Sigmoid colon (tissue), 7 donors: Measurements from ENCODE around the gene GUCA2B. TPM values are rescaled to one million over a fixed set of nuclear protein-coding genes. Genes with fewer than 3 reads are reported as not detected.

Experiments used
- DNase-seq: peaks from one replicate; pipeline ENCODE4 v3.0.0-alpha.2; 2019
- H3K27ac ChIP-seq, 4 donors: fragments of 200-600 bp; sonication (generic); one replicate each; pipeline ENCODE4 v1.5.1; 2016 to 2019; ENCODE audit warnings: mild to moderate bottlenecking in 1 of 4
- H3K27me3 ChIP-seq, 3 donors: fragments of 200-600 bp; sonication (generic); one replicate each; pipeline ENCODE4 v1.5.1; 2019; ENCODE audit warnings: mild to moderate bottlenecking in 1 of 3
- H3K36me3 ChIP-seq, 4 donors: fragments of 200-600 bp; sonication (generic); one replicate each; pipeline ENCODE4 v1.5.1; 2016 to 2019
- H3K4me1 ChIP-seq, 4 donors: fragments of 200-600 bp; sonication (generic); one replicate each; pipeline ENCODE4 v1.5.1; 2017 to 2019
- H3K4me3 ChIP-seq, 4 donors: fragments of 200-600 bp; sonication (generic); one replicate each; pipeline ENCODE4 v1.5.1; 2017 to 2019; ENCODE audit warnings: mild to moderate bottlenecking in 2 of 4, moderate library complexity in 1 of 4
- H3K9me3 ChIP-seq, 4 donors: fragments of 200-600 bp in 3 of 4; sonication (generic) in 3 of 4; one replicate each; pipeline versions ENCODE4 v1.5.1 to v1.6.1; 2013 to 2019
- EP300 ChIP-seq, 4 donors: sonication (generic); formaldehyde crosslinking; IDR thresholded peaks; one replicate each; pipeline ENCODE4 v1.6.1; 2017; ENCODE audit warnings: antibody characterized with exemption in 4 of 4
- POLR2A ChIP-seq, 2 donors: fragments of 450-650 bp; IDR thresholded peaks; one replicate each; pipeline ENCODE4 v1.6.1; 2016; ENCODE audit warnings: antibody characterized with exemption in 2 of 2, mild to moderate bottlenecking in 2 of 2, moderate library complexity in 2 of 2
- POLR2AphosphoS5 ChIP-seq, 4 donors: sonication (generic); formaldehyde crosslinking; IDR thresholded peaks; one replicate each; pipeline ENCODE4 v1.6.1; 2017; ENCODE audit warnings: antibody characterized with exemption in 4 of 4
- WGBS, 2 donors: extraction: QIAGEN DNeasy Blood & Tissue Kit; methylation state at CpG; one replicate each; pipeline ENCODE4 v1.1.7; 2013; 5-methylcytosine and 5-hydroxymethylcytosine counted together
- intact Hi-C: fragments of 100-400 bp; cut with DNase I; formaldehyde crosslinking; loops from one replicate; pipeline ENCODE4 v1.15.1; 2023
- polyA plus RNA-seq, 3 donors: library from polyadenylated mRNA; stranded (reverse); fragments of 200-250 nt; gene quantifications; one replicate each; pipeline ENCODE4 v1.2.3, GENCODE V29; 2013
- total RNA-seq, 4 donors: library from RNA; depleted of rRNA; stranded (reverse); fragments of >200 nt; gene quantifications; one replicate each; pipeline ENCODE4 v1.1.0, GENCODE V29; 2016
- TF ChIP-seq, protein P1 (sequence below), 4 experiments: fragments of 450-650 bp in 3 of 4; fragments of 200-600 bp in 1 of 4; IDR thresholded peaks; one replicate each; pipeline ENCODE4 v1.5.1; 2016 to 2019; ENCODE audit warnings: antibody characterized with exemption in 4 of 4, mild to moderate bottlenecking in 3 of 4, moderate library complexity in 2 of 4
- donor health status: healthy with polysubstance abuse.
- donor health status: Bipolar disorder and iron deficiency.
- donor health status: healthy.

Gene GUCA2B
- total and polyA plus RNA-seq, 7 donors = 6.7 to 874 (median 324) TPM; not detected in 3

DNA sequence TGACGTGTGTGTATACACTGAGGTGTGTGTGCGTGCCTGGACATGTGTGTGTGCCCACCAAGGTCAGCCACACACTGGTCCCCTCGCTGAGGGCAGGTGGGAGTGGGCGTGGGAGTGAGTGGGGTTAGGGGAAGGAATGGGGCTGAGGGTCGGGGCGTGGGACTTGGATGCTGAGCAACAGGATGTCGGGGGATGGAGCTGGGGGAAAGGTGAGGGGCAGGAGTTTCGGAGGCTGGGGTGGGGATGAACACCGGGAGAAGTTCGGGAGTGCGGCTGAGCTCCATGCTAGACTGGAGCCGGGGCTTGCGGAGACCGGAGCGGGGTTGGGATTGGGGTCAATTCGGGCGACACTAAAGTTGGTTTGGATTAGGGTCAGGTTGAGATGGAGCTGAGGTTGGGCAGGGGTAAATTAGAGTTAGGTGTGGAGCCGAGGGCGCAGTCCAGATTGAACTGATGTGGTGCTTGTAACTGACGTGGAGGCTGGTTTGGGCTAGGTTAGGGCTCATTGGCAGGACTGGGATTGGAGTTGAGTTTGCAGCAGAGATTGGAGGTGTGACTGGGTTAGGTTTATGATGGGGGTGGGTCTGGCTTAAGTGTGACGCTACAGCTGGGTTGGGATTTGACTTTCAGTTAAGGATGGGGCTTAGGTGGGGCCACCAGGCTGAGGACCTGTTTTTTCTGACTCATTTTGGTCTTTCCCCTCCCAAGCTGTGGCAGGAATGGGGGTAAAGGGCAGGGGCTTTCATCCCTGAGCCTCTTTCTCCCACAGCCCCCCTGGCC is 14.6 kb downstream of the GUCA2B start:
- Histone ChIP-seq H3K36me3 (no peaks in the 10 kb centered on the region), H3K27ac (no peak overlapping the region), H3K9me3 (no peaks in the 10 kb centered on the region), H3K4me3 (no peak overlapping the region), H3K27me3 (no peaks in the 10 kb centered on the region), H3K4me1 (peaks cover 0 to 11% (median 8%) of the 10 kb centered on the region in 4 donors)
- intact Hi-C loops = no loop called here
- DNase-seq = peak; percentile 55
- TF ChIP-seq POLR2AphosphoS5 (IDR thresholded peaks at IDR 0.05) (no peak), EP300 (IDR thresholded peaks at IDR 0.05) (no peak), POLR2A (IDR thresholded peaks at IDR 0.05) (no peak)
- TF ChIP-seq, protein P1, sequence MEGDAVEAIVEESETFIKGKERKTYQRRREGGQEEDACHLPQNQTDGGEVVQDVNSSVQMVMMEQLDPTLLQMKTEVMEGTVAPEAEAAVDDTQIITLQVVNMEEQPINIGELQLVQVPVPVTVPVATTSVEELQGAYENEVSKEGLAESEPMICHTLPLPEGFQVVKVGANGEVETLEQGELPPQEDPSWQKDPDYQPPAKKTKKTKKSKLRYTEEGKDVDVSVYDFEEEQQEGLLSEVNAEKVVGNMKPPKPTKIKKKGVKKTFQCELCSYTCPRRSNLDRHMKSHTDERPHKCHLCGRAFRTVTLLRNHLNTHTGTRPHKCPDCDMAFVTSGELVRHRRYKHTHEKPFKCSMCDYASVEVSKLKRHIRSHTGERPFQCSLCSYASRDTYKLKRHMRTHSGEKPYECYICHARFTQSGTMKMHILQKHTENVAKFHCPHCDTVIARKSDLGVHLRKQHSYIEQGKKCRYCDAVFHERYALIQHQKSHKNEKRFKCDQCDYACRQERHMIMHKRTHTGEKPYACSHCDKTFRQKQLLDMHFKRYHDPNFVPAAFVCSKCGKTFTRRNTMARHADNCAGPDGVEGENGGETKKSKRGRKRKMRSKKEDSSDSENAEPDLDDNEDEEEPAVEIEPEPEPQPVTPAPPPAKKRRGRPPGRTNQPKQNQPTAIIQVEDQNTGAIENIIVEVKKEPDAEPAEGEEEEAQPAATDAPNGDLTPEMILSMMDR (IDR thresholded peaks at IDR 0.05) = no peak
- WGBS, 2 donors = 69 to 86% methylated on average over 21 of the region's 21 CpGs

DNA sequence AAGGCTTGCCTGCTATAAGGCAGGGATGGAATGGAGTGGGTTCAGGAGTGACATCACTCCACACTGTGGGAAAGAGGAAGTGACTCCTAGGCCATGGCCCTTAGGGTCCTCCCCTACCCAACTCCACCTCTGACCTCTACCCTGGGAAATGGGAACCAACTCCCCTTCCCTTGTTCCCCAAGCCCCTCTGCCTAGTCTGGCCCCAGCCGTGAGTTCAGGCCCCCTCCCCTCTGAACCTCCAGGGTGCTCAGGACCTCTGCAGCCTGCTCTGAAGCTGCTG is 15.1 kb downstream of the GUCA2B start:
- peak; percentile 38 for DNase-seq
- Histone ChIP-seq H3K4me3 (no peak overlapping the region), H3K27ac (no peak overlapping the region), H3K36me3 (no peaks in the 10 kb centered on the region), H3K4me1 (peaks cover 0 to 16% (median 14%) of the 10 kb centered on the region in 4 donors), H3K27me3 (no peaks in the 10 kb centered on the region), H3K9me3 (no peaks in the 10 kb centered on the region)
- TF ChIP-seq, protein P1 (IDR thresholded peaks at IDR 0.05) = no peak
- 65 to 78% methylated on average over 1 of the region's 1 CpG for WGBS, 2 donors
- intact Hi-C loops = no loop called here

DNA sequence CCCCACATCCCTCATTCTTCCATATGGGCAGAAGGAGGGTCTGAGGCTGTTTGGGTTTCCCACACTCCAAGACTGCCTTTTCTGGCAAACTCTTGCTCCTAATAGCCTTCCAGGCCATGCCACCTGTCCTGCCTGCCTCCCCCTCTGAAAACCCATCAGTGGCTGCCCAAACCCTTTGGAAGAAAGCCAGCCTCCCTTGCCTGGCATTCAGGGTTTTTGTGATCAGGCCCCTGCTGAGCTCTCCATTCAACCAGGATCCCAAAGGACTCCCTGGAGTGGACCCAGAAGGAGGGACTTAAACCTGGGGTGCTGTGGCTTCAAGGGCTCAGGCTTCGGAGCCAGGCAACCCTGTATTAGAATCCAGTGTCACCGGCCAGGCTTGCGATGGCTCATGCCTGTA is 15.6 kb downstream of the GUCA2B start:
- Histone ChIP-seq H3K4me3 (no peak overlapping the region), H3K36me3 (no peaks in the 10 kb centered on the region), H3K27me3 (no peaks in the 10 kb centered on the region), H3K4me1 (peaks cover 0 to 21% (median 18%) of the 10 kb centered on the region in 4 donors), H3K9me3 (no peaks in the 10 kb centered on the region), H3K27ac (no peak overlapping the region)
- peak; percentile 33 for DNase-seq
- TF ChIP-seq, protein P1 (IDR thresholded peaks at IDR 0.05) = no peak
- no peak for TF ChIP-seq POLR2A (IDR thresholded peaks at IDR 0.05)
- no peak for TF ChIP-seq EP300 (IDR thresholded peaks at IDR 0.05)
- TF ChIP-seq POLR2AphosphoS5 (IDR thresholded peaks at IDR 0.05) = no peak
- WGBS, 2 donors = 97% methylated on average over 3 of the region's 3 CpGs
- intact Hi-C loops = no loop called here

DNA sequence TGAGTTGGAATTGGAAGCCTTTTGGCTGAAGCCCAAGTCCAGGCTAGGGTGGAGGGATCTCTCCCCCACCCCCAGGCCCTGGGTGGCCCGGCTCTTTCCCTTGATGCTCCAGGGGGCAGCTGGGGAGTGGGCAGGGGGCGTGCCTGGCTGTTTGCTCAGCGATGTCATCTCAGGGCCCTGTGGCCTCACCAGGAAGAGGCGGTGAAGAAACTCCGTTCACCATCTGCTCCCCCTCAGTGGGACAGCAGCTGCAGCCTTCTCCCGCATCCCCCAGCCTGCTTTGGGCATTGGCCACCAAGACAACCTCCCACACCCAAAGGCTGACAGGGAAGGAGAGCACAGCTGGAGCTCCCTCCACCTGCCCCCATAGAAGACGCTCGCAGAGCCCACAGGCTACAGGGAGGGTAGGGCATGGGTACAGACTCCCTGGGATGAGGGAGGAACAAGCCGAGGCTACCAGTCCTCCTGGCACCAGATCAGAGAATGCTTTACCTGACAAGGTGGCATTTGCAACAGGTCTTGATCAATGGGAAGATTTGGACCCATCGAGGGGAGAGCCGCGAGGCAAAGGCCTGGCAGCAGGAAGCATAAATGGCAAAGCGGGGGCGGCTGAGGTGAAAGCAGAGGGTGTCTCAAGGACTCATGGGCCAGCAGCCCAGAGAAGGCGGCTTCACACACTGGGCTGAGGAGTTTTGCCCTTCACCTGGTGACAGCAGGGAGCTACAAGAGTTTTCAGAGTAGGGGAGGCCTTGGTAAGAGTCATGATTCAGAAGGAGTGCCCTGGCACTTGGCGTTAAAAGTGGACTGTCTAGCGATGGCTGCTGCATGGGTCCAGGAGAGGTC is 17.8 kb downstream of the GUCA2B start:
- no peaks in the 10 kb centered on the region for H3K36me3 ChIP-seq
- H3K27ac ChIP-seq = no peak overlapping the region
- H3K27me3 ChIP-seq = no peaks in the 10 kb centered on the region
- no peaks in the 10 kb centered on the region for H3K9me3 ChIP-seq
- H3K4me1 ChIP-seq = peaks cover 0 to 18% (median 16%) of the 10 kb centered on the region in 4 donors
- TF ChIP-seq EP300 (IDR thresholded peaks at IDR 0.05) = no peak
- TF ChIP-seq POLR2AphosphoS5 (IDR thresholded peaks at IDR 0.05) = no peak
- TF ChIP-seq, protein P1 (IDR thresholded peaks at IDR 0.05) = no peak
- no peak for TF ChIP-seq POLR2A (IDR thresholded peaks at IDR 0.05)
- H3K4me3 ChIP-seq = no peak overlapping the region
- intact Hi-C loops = loop anchor here (5.0 to 10.0 kb wide), 2 partner anchors 161 to 284 kb away; partner anchors contain the start of genes PPCS and ZMYND12
- WGBS, 2 donors = 59 to 76% methylated on average over 17 of the region's 17 CpGs
- no peak for DNase-seq
